Activated CD8-positive, alpha-beta T cell treated with anti-CD3 and anti-CD28 coated beads for 36 hours (primary cell): ENCODE measurements around the gene PRKCZ. TPM values are rescaled to one million over a fixed set of nuclear protein-coding genes. Genes with fewer than 3 reads are reported as not detected.

Experiments used
- ATAC-seq: fragments of 200-7000 bp; cut with Tn5 transposase; one replicate; pipeline ENCODE4 v1.10.0; 2021; ENCODE audit warnings: mild to moderate bottlenecking, moderate library complexity
- CTCF ChIA-PET: fragments of 350-600 bp; sonication (Branson Sonifier 250); formaldehyde crosslinking; loops from one replicate; lab custom pipeline; 2021; ENCODE audit warnings: antibody characterized with exemption; lab: Charles Lee
- POLR2A ChIA-PET: fragments of 350-600 bp; sonication (Branson Sonifier 250); formaldehyde crosslinking; loops from one replicate; lab custom pipeline; 2021; ENCODE audit warnings: antibody characterized with exemption; lab: Charles Lee
- DNase-seq: peaks from one replicate; pipeline ENCODE4 v3.0.0-alpha.2; 2020
- H3K27ac Mint-ChIP-seq: one replicate; pipeline ENCODE4 v1.8.0; 2021; ENCODE audit warnings: mild to moderate bottlenecking, mixed read lengths
- H3K27me3 Mint-ChIP-seq: one replicate; pipeline ENCODE4 v1.8.0; 2021; ENCODE audit warnings: mixed read lengths
- H3K36me3 Mint-ChIP-seq: one replicate; pipeline ENCODE4 v1.8.0; 2021; ENCODE audit warnings: low read depth, mixed read lengths
- H3K4me1 Mint-ChIP-seq: one replicate; pipeline ENCODE4 v1.8.0; 2021; ENCODE audit warnings: low read depth, mixed read lengths
- H3K4me3 Mint-ChIP-seq: one replicate; pipeline ENCODE4 v1.8.0; 2021; ENCODE audit warnings: mild to moderate bottlenecking, moderate library complexity, mixed read lengths
- H3K9me3 Mint-ChIP-seq: one replicate; pipeline ENCODE4 v1.8.0; 2021; ENCODE audit warnings: mixed read lengths
- CTCF ChIP-seq: fragments of 200-600 bp; IDR thresholded peaks from one replicate; pipeline ENCODE4 v1.8.0; 2022; ENCODE audit warnings: antibody characterized with exemption, mild to moderate bottlenecking
- intact Hi-C: fragments of 100-400 bp; cut with micrococcal nuclease; formaldehyde crosslinking; loops from one replicate; pipeline ENCODE4 v1.10.0; 2022
- total RNA-seq, 2 experiments: library from RNA; stranded (reverse); gene quantifications; one replicate each; pipeline ENCODE4 v1.2.3, GENCODE V29; 2021

The PRKCZ gene
- total RNA-seq, 2 experiments from 2014 or later: 15.4 to 15.7 TPM

GRCh38 chr1:2224631-2225428, 174.6 kb downstream of the PRKCZ start:
- ATAC-seq: no peak
- Mint-ChIP-seq H3K4me1 (peaks cover 2% of the 10 kb centered on the region), H3K4me3 (no peak overlapping the region), H3K27me3 (peaks cover 1% of the 10 kb centered on the region), H3K9me3 (no peaks in the 10 kb centered on the region), H3K36me3 (peaks cover 9% of the 10 kb centered on the region), H3K27ac (no peak overlapping the region)
- no peak for DNase-seq
- POLR2A ChIA-PET: interaction anchor here (0.9 to 2.3 kb wide), 7 partner anchors 9 to 87 kb away, joined by 3 to 12 read pairs (median 3); no protein-coding TSS in a partner anchor
- no peak for TF ChIP-seq CTCF
- CTCF ChIA-PET: interaction anchor here (2.1 kb wide), 1 partner anchor 30 kb away, joined by 7 read pairs; the partner anchor contains the start of gene FAAP20
- intact Hi-C loops: no loop called here

- Mint-ChIP-seq H3K9me3 (no peaks in the 10 kb centered on the region), H3K4me1 (peaks cover 4% of the 10 kb centered on the region), H3K36me3 (peaks cover 24% of the 10 kb centered on the region), H3K4me3 (peak overlapping the region; percentile 33), H3K27me3 (peaks cover 1% of the 10 kb centered on the region), H3K27ac (peak overlapping the region; percentile 78)
- TF ChIP-seq CTCF: no peak
- DNase-seq (no peak), ATAC-seq (no peak)
- intact Hi-C loops: no loop called here
- ChIA-PET CTCF (no interaction called here), POLR2A (interaction anchor here (1.0 to 3.8 kb wide), 4 partner anchors 28 to 89 kb away, joined by 3 to 19 read pairs (median 4); partner anchors contain the start of gene FAAP20)
Measured at GRCh38 chr1:2226525-2227345, 176.5 kb downstream of the PRKCZ start.

- CTCF ChIA-PET: interaction anchor here (0.7 kb wide), 1 partner anchor 84 kb away, joined by 3 read pairs; no protein-coding TSS in a partner anchor
- H3K4me3 Mint-ChIP-seq: peak overlapping the region; percentile 54
- H3K27ac Mint-ChIP-seq: peak overlapping the region; percentile 57
Measured at GRCh38 chr1:2227346-2228156, 177.3 kb downstream of the PRKCZ start.

More at GRCh38 chr1:2227346-2228156, 177.3 kb downstream of the PRKCZ start:
- ATAC-seq (peak; percentile 93), DNase-seq (peak; percentile 95)
- H3K9me3 Mint-ChIP-seq: no peaks in the 10 kb centered on the region
- peaks cover 12% of the 10 kb centered on the region for H3K4me1 Mint-ChIP-seq
- intact Hi-C loops: no loop called here
- TF ChIP-seq CTCF: no peak
- POLR2A ChIA-PET: interaction anchor here (0.6 to 3.8 kb wide), 7 partner anchors 28 to 88 kb away, joined by 3 to 19 read pairs (median 4); partner anchors contain the start of gene FAAP20
- peaks cover 1% of the 10 kb centered on the region for H3K27me3 Mint-ChIP-seq
- peaks cover 28% of the 10 kb centered on the region for H3K36me3 Mint-ChIP-seq
